Heart left ventricle (tissue), 13 donors: ENCODE results near the gene GH2.

ENCODE experiments used
- CTCF ChIP-seq, 12 donors: fragments of 200-600 bp; sonication (generic) in 4 of 12; IDR thresholded peaks; one replicate each; pipeline versions ENCODE4 v1.5.0 to v1.8.0; 2018 to 2022; ENCODE audit warnings: antibody characterized with exemption in 12 of 12, mild to moderate bottlenecking in 5 of 12
- POLR2A ChIP-seq, 2 donors: fragments of 450-650 bp; IDR thresholded peaks; one replicate each; pipeline ENCODE4 v1.6.1; 2017; ENCODE audit warnings: antibody characterized with exemption in 2 of 2, mild to moderate bottlenecking in 2 of 2, moderate library complexity in 2 of 2
- donor health status: ischemic (EF 13 %, LVEDD 7.1; RV severe dilation, severe dysfunction).
- donor health status: DM: no; HTN: yes; CAD: no.
- donor health status: DM: no; HTN: no; CAD: no.
- donor health status: ischemic (EF 25% LVEDD 6.9; RV normal size, moderate dysfunction).
- donor health status: ischemic (EF 25% LVEDD 5.7; RV mildly dilated, moderate dysfunction).
- donor health status: ischemic (EF 35%, LVEDD 5.7; RV mildly dilated, moderate dysfunction).
- donor health status: nonischemic (EF 11% LVEDD 7.7; RV severe dilation, severe dysfunction).
- donor health status: DM: yes; HTN: yes; CAD: no.
- donor health status: PGD.
- donor health status: ischemic (EF 29% LVEDD 5.4; RV normal size, mild dysfunction).
- donor health status: nonischemic (EF 23%, LVEDD 6.1; RV moderate dilation, normal function).

GRCh38 chr17:63919311-63919723 lies 37.6 kb upstream of the GH2 start:
- TF ChIP-seq POLR2A (IDR thresholded peaks at IDR 0.05) (no peak), CTCF (IDR thresholded peaks at IDR 0.05) (peak; percentile 85 to 97 (median 91))
